Transverse colon (tissue), 4 donors: ENCODE data around the gene HEATR5B. TPM values are rescaled to one million over a fixed set of nuclear protein-coding genes. Genes with fewer than 3 reads are reported as not detected.

Source experiments
- DNase-seq: peaks from one replicate; pipeline ENCODE4 v3.0.0-alpha.2; 2019
- H3K27ac ChIP-seq, 4 donors: fragments of 200-600 bp; sonication (generic); 2 replicates each; pipeline ENCODE4 v1.5.1; 2016 to 2018; ENCODE audit warnings: inconsistent platforms in 4 of 4
- H3K27me3 ChIP-seq: fragments of 200-600 bp; sonication (generic); 2 replicates; pipeline ENCODE4 v1.5.1; 2017; ENCODE audit warnings: inconsistent platforms
- H3K36me3 ChIP-seq, 4 donors: fragments of 200-600 bp; sonication (generic); 2 replicates each; pipeline ENCODE4 v1.5.1; 2017 to 2019; ENCODE audit warnings: inconsistent platforms in 4 of 4
- H3K4me1 ChIP-seq, 4 donors: fragments of 200-600 bp; sonication (generic); 2 replicates each; pipeline ENCODE4 v1.5.1; 2017 to 2020; ENCODE audit warnings: inconsistent platforms in 4 of 4
- H3K4me3 ChIP-seq, 4 donors: fragments of 200-600 bp; sonication (generic); 1 replicate in 1 of 4; 2 replicates in 3 of 4; pipeline versions ENCODE4 v1.5.1 to v1.6.1; 2017 to 2019; ENCODE audit warnings: inconsistent platforms in 4 of 4
- H3K9me3 ChIP-seq, 2 donors: fragments of 200-600 bp; sonication (generic); 2 replicates each; pipeline ENCODE4 v1.5.1; 2017 to 2019; ENCODE audit warnings: inconsistent platforms in 2 of 2
- CTCF ChIP-seq, 5 experiments: fragments of 200-600 bp in 3 of 5; fragments of 450-650 bp in 2 of 5; sonication (generic) in 3 of 5; IDR thresholded peaks; 1 replicate in 2 of 5; 2 replicates in 3 of 5; pipeline ENCODE4 v1.5.1; 2016 to 2017; ENCODE audit warnings: antibody characterized with exemption in 5 of 5, inconsistent platforms in 3 of 5, mild to moderate bottlenecking in 2 of 5, moderate library complexity in 1 of 5
- EP300 ChIP-seq: sonication (generic); formaldehyde crosslinking; IDR thresholded peaks from one replicate; pipeline ENCODE4 v1.6.1; 2017; ENCODE audit warnings: antibody characterized with exemption, low read depth
- POLR2A ChIP-seq: fragments of 450-650 bp; IDR thresholded peaks from one replicate; pipeline ENCODE4 v1.6.1; 2016; ENCODE audit warnings: antibody characterized with exemption, mild to moderate bottlenecking, moderate library complexity
- POLR2AphosphoS5 ChIP-seq, 3 donors: sonication (generic); formaldehyde crosslinking; IDR thresholded peaks; one replicate each; pipeline ENCODE4 v1.6.1; 2016; ENCODE audit warnings: antibody characterized with exemption in 3 of 3
- WGBS, 2 donors: methylation state at CpG; one replicate each; pipeline ENCODE4 v1.1.5; 2018; ENCODE audit warnings: low coverage in 1 of 2; 5-methylcytosine and 5-hydroxymethylcytosine counted together
- in situ Hi-C, 4 donors: fragments of 200-750 bp; cut with MboI; loops; one replicate each; pipeline versions ENCODE4 v1.15.0 to v1.15.1; 2017; ENCODE audit warnings: low sequenced_read_pairs in 3 of 4, low pct_ligation_motif_present in 1 of 4, low pct_unique_long_range_greater_than_20kb in 1 of 4
- intact Hi-C: fragments of 100-400 bp; cut with DNase I; formaldehyde crosslinking; loops from one replicate; pipeline ENCODE4 v1.15.1; 2023; ENCODE audit warnings: low total_unique reads
- total RNA-seq, 4 donors: library from RNA; depleted of rRNA; stranded (reverse); fragments of >200 nt; gene quantifications; one replicate each; pipeline ENCODE4 v1.1.0, GENCODE V29; 2016

The HEATR5B gene
- total RNA-seq, 4 donors from 2014 or later, result 17.9 to 45.4 (median 29.9) TPM

- WGBS, 2 donors, result 85 to 93% methylated on average over 3 of the region's 3 CpGs
- H3K36me3 ChIP-seq, result peaks cover 0 to 80% (median 40%) of the 10 kb centered on the region in 4 donors
These were observed 24.3 kb downstream of the HEATR5B start for GRCh38 chr2:37059841-37060240.

GRCh38 chr2:37052600-37053332 lies 31.4 kb downstream of the HEATR5B start:
- 90 to 92% methylated on average over 5 of the region's 5 CpGs for WGBS, 2 donors
- peaks cover 0 to 65% (median 30%) of the 10 kb centered on the region in 4 donors for H3K36me3 ChIP-seq
- H3K27ac ChIP-seq, result no peak overlapping the region
- no peaks in the 10 kb centered on the region for H3K9me3 ChIP-seq
- no peak for DNase-seq
- H3K27me3 ChIP-seq, result no peaks in the 10 kb centered on the region
- in situ Hi-C loops (no loop called here), intact Hi-C loops (no loop called here)
- TF ChIP-seq EP300 (no peak), POLR2AphosphoS5 (IDR thresholded peaks at IDR 0.05) (no peak), CTCF (IDR thresholded peaks at IDR 0.05) (no peak)
- H3K4me1 ChIP-seq, result no peaks in the 10 kb centered on the region
- H3K4me3 ChIP-seq, result no peak overlapping the region

More at GRCh38 chr2:37059841-37060240, 24.3 kb downstream of the HEATR5B start:
- in situ Hi-C loops, result no loop called here
- Histone ChIP-seq H3K4me1 (no peaks in the 10 kb centered on the region), H3K4me3 (no peak overlapping the region), H3K9me3 (no peaks in the 10 kb centered on the region), H3K27me3 (no peaks in the 10 kb centered on the region), H3K27ac (no peak overlapping the region)
- intact Hi-C loops, result no loop called here
- TF ChIP-seq POLR2AphosphoS5 (IDR thresholded peaks at IDR 0.05) (no peak), EP300 (no peak), POLR2A (no peak), CTCF (IDR thresholded peaks at IDR 0.05) (no peak)
- DNase-seq, result no peak

DNA sequence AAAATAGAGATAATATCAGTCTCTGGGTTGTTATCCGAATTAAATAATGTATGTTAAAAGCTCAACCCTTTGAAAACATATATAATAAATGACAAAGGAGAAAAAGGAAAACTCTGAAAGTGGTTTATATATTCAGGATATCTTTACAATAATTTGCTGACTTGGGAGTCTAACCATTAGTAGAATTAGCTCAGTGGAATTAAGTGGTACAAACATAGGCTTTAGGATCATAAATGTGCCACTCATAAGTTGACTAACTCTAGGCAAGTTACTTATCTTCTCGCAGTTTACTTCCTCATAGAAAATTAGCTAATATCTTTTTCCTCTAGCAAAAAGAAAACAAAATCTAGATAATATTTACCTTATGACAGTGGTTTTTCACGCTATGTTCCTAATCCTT lies 44.6 kb downstream of the HEATR5B start:
- intact Hi-C loops (no loop called here), in situ Hi-C loops (no loop called here)
- Histone ChIP-seq H3K27ac (no peak overlapping the region), H3K4me3 (no peak overlapping the region), H3K9me3 (no peaks in the 10 kb centered on the region), H3K27me3 (no peaks in the 10 kb centered on the region), H3K4me1 (no peaks in the 10 kb centered on the region), H3K36me3 (peaks cover 0 to 43% (median 19%) of the 10 kb centered on the region in 4 donors)
- WGBS, 2 donors, result 83 to 88% methylated on average over 3 of the region's 3 CpGs
- DNase-seq, result no peak
- no peak for TF ChIP-seq POLR2AphosphoS5 (IDR thresholded peaks at IDR 0.05)
- TF ChIP-seq CTCF (IDR thresholded peaks at IDR 0.05), result no peak
- no peak for TF ChIP-seq POLR2A
- TF ChIP-seq EP300, result no peak

GRCh38 chr2:37037771-37038170 lies 46.4 kb downstream of the HEATR5B start:
- H3K27ac ChIP-seq, result no peak overlapping the region
- no peaks in the 10 kb centered on the region for H3K27me3 ChIP-seq
- no peaks in the 10 kb centered on the region for H3K9me3 ChIP-seq
- intact Hi-C loops, result no loop called here
- DNase-seq, result no peak
- in situ Hi-C loops, result no loop called here
- peaks cover 0 to 43% (median 19%) of the 10 kb centered on the region in 4 donors for H3K36me3 ChIP-seq
- WGBS, 2 donors, result 83 to 90% methylated on average over 2 of the region's 2 CpGs
- H3K4me3 ChIP-seq, result no peak overlapping the region
- H3K4me1 ChIP-seq, result no peaks in the 10 kb centered on the region
- TF ChIP-seq EP300, result no peak
- no peak for TF ChIP-seq CTCF (IDR thresholded peaks at IDR 0.05)
- no peak for TF ChIP-seq POLR2AphosphoS5 (IDR thresholded peaks at IDR 0.05)
- no peak for TF ChIP-seq POLR2A
